HG03103 (cell line): Measurements from ENCODE around the gene WAS.
"Not testable (repeated sequence)": the region's sequence is repeated elsewhere in the genome, so short reads cannot be mapped to it uniquely, and the experiment has no call there.

Source experiments
- ATAC-seq: cut with Tn5 transposase; IDR thresholded peaks from one replicate; pipeline ENCODE4 v1.9.1; 2021; ENCODE audit warnings: low read depth; ENCODE audit not compliant: unreplicated experiment

The WAS gene

DNA sequence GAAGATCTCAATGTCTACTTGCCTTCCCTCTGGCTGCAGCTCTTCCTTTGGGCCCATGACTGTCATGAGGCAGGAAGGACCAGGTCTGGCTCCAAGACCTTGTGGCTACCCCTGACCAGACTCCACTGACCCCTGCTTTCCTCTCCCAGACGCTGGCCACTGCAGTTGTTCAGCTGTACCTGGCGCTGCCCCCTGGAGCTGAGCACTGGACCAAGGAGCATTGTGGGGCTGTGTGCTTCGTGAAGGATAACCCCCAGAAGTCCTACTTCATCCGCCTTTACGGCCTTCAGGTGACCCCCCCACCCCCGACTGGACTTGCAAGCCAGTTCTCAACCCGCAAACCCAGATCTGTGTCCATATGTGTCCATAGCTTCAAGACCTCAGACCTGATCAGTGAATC lies 535 bp downstream of the WAS start:
- no peak for ATAC-seq

- no peak for ATAC-seq
These were observed 1.8 kb downstream of the WAS start for GRCh38 chrX:48685416-48685815.

DNA sequence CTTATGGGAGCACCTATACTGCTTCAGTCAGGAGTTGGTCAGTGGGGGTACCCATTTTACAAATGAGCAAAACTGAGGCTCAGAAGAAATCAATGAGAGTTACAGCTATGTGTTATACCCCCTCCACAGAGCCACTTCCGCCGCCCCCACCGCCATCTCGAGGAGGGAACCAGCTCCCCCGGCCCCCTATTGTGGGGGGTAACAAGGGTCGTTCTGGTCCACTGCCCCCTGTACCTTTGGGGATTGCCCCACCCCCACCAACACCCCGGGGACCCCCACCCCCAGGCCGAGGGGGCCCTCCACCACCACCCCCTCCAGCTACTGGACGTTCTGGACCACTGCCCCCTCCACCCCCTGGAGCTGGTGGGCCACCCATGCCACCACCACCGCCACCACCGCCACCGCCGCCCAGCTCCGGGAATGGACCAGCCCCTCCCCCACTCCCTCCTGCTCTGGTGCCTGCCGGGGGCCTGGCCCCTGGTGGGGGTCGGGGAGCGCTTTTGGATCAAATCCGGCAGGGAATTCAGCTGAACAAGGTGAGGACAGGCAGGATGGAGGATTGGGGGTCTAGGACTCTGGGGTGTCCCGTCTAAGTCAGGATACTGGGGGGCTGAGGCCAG lies 5.0 kb downstream of the WAS start:
- no peak for ATAC-seq

- ATAC-seq: no peak
These were observed 5.8 kb downstream of the WAS start for GRCh38 chrX:48689208-48689920.

GRCh38 chrX:48691746-48692145 lies 8.1 kb downstream of the WAS start:
- ATAC-seq: not testable (repeated sequence)

DNA sequence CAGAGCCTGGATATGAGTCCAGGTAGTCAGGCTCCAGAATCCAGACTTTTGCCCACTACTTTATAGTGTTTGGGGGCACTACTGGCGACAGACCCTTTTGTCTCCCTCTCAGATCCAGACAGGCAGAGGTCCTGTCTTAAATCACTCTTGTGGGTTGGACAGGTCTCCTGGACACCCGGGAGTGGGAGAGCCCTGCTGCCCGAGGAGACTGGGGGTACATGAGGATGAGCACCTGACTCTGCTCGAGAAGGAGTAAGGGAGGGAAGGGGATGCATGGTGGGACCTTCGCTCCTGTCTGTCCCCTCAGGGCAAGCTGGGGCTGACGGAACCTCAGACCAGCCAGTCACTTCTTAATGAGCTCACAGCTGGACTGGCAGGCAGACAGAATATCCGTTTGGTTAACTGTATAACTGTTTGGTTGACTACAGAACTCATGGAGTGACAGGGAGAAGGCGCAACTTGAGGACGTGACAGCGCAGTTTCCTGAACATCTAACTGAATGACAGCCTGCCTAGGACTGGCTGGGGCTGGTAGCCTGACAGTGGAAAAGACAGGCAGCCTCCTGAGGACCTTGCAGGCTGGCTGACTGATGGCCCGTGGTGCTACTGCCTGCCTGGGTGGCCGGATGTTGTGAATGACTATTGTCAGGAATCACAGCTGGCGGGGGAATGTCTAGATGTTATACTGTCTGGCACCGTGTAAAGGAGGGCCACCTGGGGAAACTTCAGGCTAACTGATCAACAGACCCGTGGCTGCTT lies 11.4 kb downstream of the WAS start:
- ATAC-seq: no peak

DNA sequence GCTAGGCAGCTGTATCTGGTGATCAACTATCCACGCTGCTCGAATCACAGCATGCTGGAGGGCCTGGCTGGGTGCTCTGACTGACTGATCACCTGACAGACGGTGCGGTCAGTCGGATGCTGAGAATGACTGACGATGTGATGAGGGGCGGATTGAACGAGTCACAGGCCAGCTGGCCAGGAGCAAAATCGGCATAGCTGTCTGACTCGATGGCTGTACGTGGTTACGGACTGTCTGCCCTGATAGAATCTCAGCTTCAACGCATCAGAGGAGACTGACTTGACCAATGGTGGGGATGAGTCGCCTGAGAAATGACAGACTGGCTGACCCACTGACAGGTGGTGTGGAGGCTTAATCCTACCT lies 11.9 kb downstream of the WAS start:
- no peak for ATAC-seq

GRCh38 chrX:48695925-48696300 lies 12.3 kb downstream of the WAS start:
- ATAC-seq: peak; percentile 11

- ATAC-seq: peak; percentile 85
These were observed 12.8 kb downstream of the WAS start, which contains the start of gene SUV39H1 for GRCh38 chrX:48696301-48696908. SUV39H1 (plus strand) TSS chrX:48696734; CDS start chrX:48696785, 51 bp downstream.

GRCh38 chrX:48696909-48697727 lies 13.5 kb downstream of the WAS start:
- peak; percentile 21 for ATAC-seq

DNA sequence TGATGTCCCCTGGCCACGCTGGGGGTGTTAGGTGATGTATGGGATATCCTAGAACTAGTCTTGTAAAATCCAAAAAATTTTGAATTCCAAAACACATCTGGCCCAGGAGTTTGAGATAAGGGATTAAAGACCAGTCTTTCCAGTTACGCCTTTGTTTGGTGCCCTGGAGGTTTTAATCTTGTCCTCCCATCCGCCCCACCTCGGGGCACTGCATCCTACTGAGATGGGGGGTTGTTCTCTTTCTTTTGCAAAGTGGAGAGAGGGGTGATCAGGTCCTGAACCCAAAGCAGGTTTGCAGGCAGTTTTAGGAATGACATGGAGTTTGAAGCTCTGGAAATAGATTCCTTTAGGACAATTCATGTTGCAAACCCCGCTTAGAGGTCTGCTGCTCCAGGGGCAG lies 14.7 kb downstream of the WAS start:
- no peak for ATAC-seq

- no peak for ATAC-seq
These were observed 16.6 kb downstream of the WAS start for GRCh38 chrX:48700246-48700645.

DNA sequence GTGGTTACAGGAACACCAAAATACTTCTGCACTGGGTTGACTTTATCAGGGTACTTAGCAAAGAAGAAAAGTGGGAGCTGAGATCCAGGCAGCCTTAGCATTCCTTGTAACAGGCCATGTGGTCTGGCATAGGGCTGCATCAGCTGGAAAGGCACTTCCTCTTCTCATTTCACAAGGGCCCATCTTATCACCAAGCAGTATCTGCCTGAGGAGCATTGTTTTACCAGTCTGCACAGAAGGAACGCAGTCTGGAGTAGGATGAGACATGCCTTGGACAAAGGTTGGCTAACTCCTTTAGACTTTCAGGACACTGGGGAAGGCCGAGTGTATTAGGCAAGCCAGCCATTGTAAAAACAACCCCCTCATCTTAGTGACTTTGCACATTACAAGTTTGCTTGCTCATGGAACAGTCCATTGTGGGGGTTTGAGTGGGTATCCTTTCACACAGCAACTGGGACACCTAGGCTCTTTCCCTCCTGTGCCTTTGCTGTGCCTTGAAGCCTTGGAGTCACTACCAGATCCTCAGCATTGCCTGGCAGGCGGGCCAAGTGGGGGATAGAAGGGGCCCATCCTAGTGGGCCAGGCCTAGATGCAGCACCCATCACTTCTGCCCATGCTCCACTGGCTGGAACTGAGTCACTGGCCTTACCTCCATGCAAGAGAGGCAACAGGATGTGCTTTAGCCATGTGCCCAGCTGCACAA lies 17.5 kb downstream of the WAS start:
- ATAC-seq: no peak

- ATAC-seq: no peak
These were observed 18.4 kb downstream of the WAS start for GRCh38 chrX:48702032-48702431.

DNA sequence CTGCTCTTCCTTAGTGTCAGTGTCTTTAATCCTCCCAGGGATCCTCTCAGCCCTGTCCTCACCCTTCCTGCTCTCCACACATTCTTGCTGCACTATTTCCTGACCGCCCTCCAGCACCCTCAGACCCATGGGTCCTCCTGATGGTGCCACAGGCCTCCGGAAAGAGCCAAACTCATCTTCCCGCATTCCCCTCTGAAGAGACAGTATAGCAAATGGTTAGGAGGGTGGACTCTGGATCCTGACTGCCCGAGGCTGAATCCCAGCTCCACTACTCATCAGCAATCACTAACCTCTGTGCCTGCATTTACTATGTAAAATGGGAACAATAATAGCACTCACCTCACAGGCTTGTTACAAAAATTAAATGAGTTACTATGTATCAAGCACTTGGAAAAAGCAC lies 19.1 kb downstream of the WAS start:
- no peak for ATAC-seq

- ATAC-seq: no peak
These were observed 19.6 kb downstream of the WAS start for GRCh38 chrX:48703228-48703627.

DNA sequence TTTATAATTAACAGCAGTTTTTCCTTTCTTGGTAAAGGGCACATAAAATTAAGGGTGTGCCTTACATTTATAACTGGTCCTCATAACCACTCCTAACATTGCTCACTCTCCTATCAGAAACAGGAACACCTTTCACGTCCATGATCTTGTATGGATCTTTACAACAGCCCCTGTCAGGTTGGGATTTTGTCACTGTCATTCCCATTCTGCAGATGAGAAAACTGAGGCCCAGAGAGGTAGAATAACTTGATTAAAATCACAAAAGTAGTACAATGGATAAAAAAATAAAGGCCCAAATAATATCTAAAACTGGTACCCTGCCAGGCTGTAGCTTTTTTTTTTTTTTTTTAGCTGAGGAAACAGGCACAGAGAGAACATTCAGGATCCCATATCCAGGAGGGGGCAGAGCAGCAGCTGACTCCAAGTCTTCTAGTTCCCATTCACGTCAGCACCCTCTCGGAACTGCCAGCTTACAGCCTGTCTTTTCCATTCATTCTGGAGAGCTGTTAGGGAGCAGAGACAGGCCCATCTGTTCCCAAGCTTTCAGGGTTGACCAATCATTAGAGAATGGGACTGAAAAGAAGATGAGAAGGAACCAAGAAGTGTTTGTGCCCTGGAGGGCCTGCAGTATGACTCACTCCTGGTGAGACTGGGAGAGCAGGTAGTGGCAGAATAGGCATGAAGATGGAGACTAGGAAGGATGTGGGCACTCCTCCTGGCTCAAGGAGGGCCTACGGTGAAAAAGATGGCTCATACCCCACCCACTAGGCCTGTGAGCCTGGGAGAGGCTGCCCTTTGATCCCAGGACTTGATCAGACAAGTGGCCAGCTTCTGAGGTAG lies 20.3 kb downstream of the WAS start:
- ATAC-seq: no peak

DNA sequence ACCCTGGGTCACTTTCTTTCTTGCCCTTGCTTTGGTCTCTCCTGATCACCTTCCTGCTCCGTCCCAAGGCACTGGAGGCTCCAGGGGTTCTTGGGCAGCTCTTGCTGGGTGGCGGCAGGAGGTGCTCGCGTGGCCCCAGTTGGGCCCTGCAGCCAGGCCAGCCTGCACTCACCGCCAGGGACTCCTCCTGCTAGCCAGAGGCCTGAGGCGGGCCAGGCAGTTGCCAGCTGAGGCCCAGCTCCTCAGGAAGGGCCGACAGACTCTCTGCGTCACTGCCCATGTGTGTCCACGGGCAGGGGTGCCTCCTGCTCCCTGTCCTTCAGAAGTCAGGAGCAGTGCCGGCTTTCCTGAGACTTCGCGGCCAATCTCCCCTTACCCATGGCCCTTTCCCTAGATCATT lies 22.3 kb downstream of the WAS start:
- no peak for ATAC-seq

DNA sequence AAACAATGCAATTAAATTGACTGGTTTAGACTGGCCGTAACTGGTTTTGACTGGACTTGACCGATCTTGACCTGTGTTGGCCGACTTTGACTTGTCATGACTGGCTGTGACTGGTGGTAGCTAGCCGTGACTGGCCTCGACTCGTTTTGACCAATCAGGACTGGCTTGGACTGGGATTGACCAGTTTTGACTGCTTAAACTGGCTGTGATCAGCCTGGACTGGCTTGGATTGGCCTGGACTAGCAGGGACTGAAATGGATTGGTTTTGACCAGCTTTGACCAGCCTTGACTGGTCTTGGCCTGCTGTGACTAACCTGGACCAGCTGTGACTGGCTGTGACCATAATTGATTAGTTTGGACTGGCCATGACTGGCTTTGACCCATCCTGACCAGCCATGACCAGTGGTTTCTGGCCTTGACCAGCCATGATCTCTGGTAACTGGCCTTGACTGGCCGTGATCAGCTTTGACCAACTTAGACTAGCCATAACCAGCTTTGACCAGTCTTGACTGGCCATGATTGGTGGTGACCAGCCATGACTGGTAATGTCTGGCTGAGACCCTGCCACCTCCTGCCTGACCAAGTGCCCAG lies 26.0 kb downstream of the WAS start:
- no peak for ATAC-seq
